Lower lobe of right lung (tissue), 2 donors: ENCODE data around the gene VMO1. TPM values are rescaled to one million over a fixed set of nuclear protein-coding genes. Genes with fewer than 3 reads are reported as not detected.

Experiments used
- ATAC-seq, 2 donors: fragments of 200-7000 bp; cut with Tn5 transposase; one replicate each; pipeline ENCODE4 v1.9.1; 2020 to 2022; ENCODE audit warnings: mild to moderate bottlenecking in 2 of 2, moderate library complexity in 2 of 2
- DNase-seq: peaks from one replicate; pipeline ENCODE4 v3.0.0-alpha.2; 2020
- H3K27ac ChIP-seq: fragments of 200-600 bp; one replicate; pipeline ENCODE4 v1.8.0; 2022
- H3K27me3 ChIP-seq: fragments of 200-600 bp; one replicate; pipeline ENCODE4 v1.8.0; 2022; ENCODE audit warnings: low read depth
- H3K36me3 ChIP-seq: fragments of 200-600 bp; one replicate; pipeline ENCODE4 v1.8.0; 2022; ENCODE audit warnings: mild to moderate bottlenecking
- H3K4me1 ChIP-seq: fragments of 200-600 bp; one replicate; pipeline ENCODE4 v1.8.0; 2022
- H3K4me3 ChIP-seq: fragments of 200-600 bp; one replicate; pipeline ENCODE4 v1.8.0; 2022; ENCODE audit warnings: mild to moderate bottlenecking
- H3K9me3 ChIP-seq: fragments of 200-600 bp; one replicate; pipeline ENCODE4 v1.8.0; 2022
- CTCF ChIP-seq: fragments of 200-600 bp; IDR thresholded peaks from one replicate; pipeline ENCODE4 v1.8.0; 2022; ENCODE audit warnings: antibody characterized with exemption, mild to moderate bottlenecking
- intact Hi-C: fragments of 100-400 bp; cut with DNase I; formaldehyde crosslinking; loops from one replicate; pipeline ENCODE4 v1.11.0; 2022
- total RNA-seq: library from RNA; stranded (reverse); fragmentation: NEBNext Ultra II Directional; extraction: Animal tissue kit (Norgen Biotek cat#: 25700); gene quantifications from one replicate; pipeline ENCODE4 v1.2.1, GENCODE V29; 2021
- donor health status: DM: no; HTN: yes; CAD: no; lungs with severe emphysema.

VMO1 gene
- total RNA-seq, 1 donor from 2014 or later = 9.9 TPM

- peaks cover 27% of the 10 kb centered on the region for H3K36me3 ChIP-seq
- no peak for DNase-seq
- peak overlapping the region; percentile 89 for H3K4me3 ChIP-seq
- peak; percentile 10 to 35 for ATAC-seq
- peak overlapping the region; percentile 79 for H3K27ac ChIP-seq
- intact Hi-C loops = no loop called here
- H3K27me3 ChIP-seq = no peaks in the 10 kb centered on the region
- no peaks in the 10 kb centered on the region for H3K9me3 ChIP-seq
- peaks cover 18% of the 10 kb centered on the region for H3K4me1 ChIP-seq
- no peak for TF ChIP-seq CTCF
These were observed 21.6 kb upstream of the VMO1 start for GRCh38 chr17:4807605-4808377.

- Histone ChIP-seq H3K9me3 (no peaks in the 10 kb centered on the region), H3K36me3 (peaks cover 27% of the 10 kb centered on the region), H3K27ac (peak within 1 kb of the TSS; percentile 79), H3K4me1 (peaks cover 18% of the 10 kb centered on the region), H3K27me3 (no peaks in the 10 kb centered on the region), H3K4me3 (peak within 1 kb of the TSS; percentile 89)
- TF ChIP-seq CTCF = no peak
- intact Hi-C loops = no loop called here
- ATAC-seq (peak; percentile 99 to 100), DNase-seq (peak; percentile 93)
These were observed 20.8 kb upstream of the VMO1 start, which contains the start of gene PLD2 for GRCh38 chr17:4806777-4807604. PLD2 (plus strand) TSS chr17:4807152; CDS start chr17:4807773, 621 bp downstream.

GRCh38 chr17:4806456-4806776 lies 20.3 kb upstream of the VMO1 start:
- intact Hi-C loops = no loop called here
- Histone ChIP-seq H3K27me3 (no peaks in the 10 kb centered on the region), H3K36me3 (peaks cover 23% of the 10 kb centered on the region), H3K4me1 (peaks cover 18% of the 10 kb centered on the region), H3K27ac (no peak overlapping the region), H3K4me3 (peak overlapping the region; percentile 89), H3K9me3 (no peaks in the 10 kb centered on the region)
- TF ChIP-seq CTCF = no peak
- no peak for ATAC-seq
- DNase-seq = no peak

- Histone ChIP-seq H3K27ac (no peak within 1 kb of the TSS), H3K4me1 (peaks cover 8% of the 10 kb centered on the region), H3K9me3 (no peaks in the 10 kb centered on the region), H3K36me3 (peaks cover 21% of the 10 kb centered on the region), H3K4me3 (no peak within 1 kb of the TSS), H3K27me3 (no peaks in the 10 kb centered on the region)
- no peak for DNase-seq
- intact Hi-C loops = no loop called here
- no peak for ATAC-seq
- no peak for TF ChIP-seq CTCF
These were observed 16.1 kb upstream of the VMO1 start, which contains the start of gene C17orf114 for GRCh38 chr17:4802228-4802627. C17orf114 (minus strand) TSS chr17:4802328.

- intact Hi-C loops = no loop called here
- H3K9me3 ChIP-seq = no peaks in the 10 kb centered on the region
- no peaks in the 10 kb centered on the region for H3K27me3 ChIP-seq
- no peak overlapping the region for H3K4me3 ChIP-seq
- no peak for TF ChIP-seq CTCF
- DNase-seq (no peak), ATAC-seq (no peak)
- peaks cover 23% of the 10 kb centered on the region for H3K36me3 ChIP-seq
- no peak overlapping the region for H3K27ac ChIP-seq
- peaks cover 7% of the 10 kb centered on the region for H3K4me1 ChIP-seq
These were observed 14.5 kb upstream of the VMO1 start for GRCh38 chr17:4800462-4801196.
